NCI-H2107 (cell line): ENCODE data around the gene MSI2.
A peak's percentile ranks its signal among the peaks of the same experiment; 100 is the strongest.
"Not testable (repeated sequence)": the region's sequence is repeated elsewhere in the genome, so short reads cannot be mapped to it uniquely, and the experiment has no call there.

Experiments used
- DNase-seq: peaks from one replicate; lab custom pipeline; 2025; lab: John Stamatoyannopoulos, UW

The MSI2 gene

DNA sequence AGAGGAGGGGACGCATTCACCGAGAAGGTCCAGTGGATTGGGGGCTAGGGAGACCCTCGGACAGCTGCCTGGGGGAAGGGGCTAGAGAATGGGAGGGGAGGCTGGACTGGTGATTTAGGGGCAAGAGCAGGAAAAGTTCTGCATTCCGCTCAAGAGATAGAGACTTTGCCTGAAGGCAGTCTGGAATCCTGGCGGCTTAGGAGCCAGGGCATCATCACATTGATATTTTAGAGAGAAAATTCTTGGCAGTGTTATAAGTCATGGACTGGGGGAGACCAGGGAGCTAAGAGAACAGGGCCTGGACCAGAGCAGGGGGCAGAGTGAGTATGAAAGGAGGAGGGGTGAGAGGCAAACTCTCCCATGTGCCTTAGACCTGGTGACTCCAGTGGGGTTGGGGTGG, 35.8 kb downstream of the MSI2 start:
- DNase-seq: no peak

DNA sequence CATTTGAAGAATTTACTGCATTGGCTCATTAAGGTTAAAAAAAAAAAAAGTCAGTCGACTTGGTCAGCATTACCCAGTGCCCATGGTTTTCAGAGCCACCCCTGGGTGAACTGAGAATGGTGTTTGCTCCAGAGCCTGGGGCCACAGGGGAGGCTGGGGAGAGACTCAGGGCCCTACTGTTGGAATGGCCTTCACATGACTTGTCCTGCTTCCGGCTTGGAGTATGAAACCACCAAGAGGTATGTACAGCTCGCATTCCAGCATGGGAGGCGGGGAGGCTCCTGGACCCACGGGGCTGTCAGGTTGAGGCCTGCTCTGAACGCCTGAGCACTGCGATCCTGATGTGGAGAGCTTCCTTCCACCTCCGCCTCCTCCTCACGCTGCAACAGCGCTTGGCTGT, 36.8 kb downstream of the MSI2 start:
- no peak for DNase-seq

DNA sequence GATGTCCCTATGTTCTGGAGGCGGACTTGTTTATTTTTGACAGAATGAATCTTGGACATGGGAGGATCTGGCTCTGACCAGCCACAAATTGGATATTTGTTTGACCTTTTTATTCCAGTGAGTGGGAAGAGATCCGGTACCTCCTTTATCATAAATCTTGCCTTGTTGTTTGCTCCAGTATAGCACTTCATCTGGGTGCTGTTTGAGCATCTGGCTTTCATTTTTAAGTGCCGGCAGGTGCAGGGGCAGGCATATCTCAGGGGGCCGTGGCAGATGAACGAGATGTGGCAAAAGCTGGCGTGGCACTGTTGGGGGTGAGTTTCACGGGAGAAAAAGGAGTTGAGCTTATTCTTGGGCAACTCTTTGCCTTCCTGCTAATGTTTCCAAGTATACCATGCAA, 37.8 kb downstream of the MSI2 start:
- peak; percentile 50 for DNase-seq

DNA sequence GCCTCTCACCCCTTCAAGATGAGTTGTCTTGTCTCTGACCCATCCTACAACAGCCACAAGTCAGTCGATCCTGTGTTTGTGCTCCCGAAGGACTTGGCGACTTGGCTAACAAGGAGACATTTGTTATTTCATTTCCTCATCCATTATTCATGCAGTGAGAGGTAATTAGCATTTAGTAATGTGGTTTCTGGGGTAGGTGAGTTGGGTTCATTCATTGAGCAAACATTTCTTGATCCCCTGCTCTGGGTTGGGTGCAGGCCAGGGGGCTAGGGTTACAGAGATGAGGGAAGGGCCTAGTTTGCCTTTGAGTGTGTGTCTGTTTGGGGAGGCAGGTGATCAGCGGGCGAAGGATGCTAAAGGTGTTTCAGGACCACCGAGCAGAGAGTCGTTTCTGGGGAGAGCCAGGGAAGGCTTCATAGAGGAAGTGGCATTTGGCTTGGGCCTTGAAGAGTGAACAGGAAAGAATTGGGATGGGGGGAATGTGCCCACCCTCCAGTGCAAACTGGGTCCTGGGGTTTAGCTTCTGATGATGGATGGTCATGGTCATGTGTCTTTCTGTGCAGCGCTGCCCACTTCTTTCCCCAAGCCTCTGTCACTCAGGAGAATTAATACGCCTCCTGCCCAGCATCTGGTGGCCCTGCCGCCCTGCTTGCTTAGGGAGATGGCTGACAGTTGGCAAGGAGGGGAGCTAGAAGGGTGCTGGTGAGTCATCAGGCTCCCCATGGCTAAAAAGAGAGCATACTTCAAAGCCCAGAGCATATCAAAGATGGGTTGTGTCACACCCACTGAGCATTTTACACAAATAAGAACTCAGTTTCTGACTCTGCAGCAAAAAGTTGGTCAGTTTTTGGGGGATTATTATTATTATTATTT, 38.5 kb downstream of the MSI2 start:
- DNase-seq: peak; percentile 75

DNA sequence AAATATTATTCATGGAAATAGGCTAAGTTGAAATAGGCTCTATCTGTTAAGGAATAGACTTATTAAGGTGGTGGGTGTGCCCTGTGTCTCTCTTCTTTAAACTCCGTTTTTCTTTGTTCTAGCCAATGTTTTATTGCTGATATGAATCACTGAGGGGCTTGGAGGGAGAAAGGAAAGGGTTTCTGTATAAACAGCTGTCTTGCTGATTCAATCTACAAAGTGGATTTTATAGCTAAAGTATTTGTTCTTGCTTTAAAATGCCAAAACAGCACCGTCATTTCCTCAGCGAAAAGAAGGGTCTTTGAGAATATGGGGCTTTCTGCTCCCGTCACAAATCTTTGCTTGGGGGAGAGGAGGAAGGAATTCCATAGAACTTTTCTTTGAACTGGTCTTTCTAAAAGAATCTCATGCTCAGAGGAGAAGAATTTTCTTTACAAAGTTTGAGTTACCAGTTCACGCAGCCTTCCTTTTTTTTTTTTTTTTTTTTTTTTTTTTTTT, 39.3 kb downstream of the MSI2 start:
- DNase-seq: no peak

DNA sequence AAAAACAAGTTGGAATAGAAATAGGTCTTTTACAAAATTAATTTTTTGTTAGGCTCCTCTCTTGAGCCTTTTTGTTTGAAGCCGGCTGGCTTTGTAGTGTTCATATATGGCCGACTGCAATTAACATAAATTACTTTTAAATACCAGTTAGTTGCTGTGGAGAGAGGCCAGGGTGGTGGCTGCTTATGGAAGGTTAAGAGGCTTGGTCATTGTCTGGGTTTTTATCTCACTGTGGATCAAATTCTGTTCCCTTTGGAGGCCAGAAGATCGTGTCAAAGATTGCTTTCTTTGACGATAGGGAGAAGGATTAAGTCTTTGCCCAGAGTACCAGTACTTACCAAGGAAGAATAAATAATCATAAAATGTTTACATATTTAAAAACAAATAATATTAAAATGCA, 39.9 kb downstream of the MSI2 start:
- no peak for DNase-seq

DNA sequence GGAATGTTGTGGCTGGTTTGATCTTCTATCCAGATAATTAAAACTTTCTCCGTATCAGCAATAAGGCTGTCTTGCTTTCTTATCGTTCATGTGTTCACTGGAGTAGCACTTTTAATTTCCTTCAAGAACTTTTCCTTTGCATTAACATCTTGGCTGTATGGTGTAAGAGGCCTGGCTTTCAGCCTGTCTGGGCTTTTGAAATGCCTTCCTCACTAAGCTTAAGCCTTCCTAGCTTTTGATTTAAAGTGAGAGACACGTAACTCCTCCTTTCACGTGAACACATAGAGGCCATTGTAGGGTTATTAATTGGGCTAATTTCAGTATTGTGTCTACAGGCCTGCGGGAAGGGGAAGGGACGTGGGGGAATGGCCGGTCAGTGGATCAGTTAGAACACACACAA, 42.9 kb downstream of the MSI2 start:
- DNase-seq: no peak

DNA sequence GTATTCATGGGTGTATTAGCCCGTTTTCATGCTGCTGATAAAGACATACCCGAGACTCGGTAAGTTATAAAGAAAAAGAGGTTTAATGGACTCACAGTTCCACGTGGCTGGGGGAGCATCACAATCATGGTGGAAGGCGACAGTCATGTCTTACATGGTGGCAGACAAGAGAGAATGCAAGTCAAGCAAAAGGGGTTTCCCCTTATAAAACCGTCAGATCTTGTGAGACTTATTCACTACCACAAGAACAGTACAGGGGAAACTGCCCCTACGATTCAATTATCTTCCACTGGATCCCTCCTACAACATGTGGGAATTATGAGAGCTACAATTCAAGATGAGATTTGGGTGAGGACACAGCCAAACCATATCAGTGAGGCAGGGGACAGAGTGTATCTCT, 44.3 kb downstream of the MSI2 start:
- DNase-seq: not testable (repeated sequence)

DNA sequence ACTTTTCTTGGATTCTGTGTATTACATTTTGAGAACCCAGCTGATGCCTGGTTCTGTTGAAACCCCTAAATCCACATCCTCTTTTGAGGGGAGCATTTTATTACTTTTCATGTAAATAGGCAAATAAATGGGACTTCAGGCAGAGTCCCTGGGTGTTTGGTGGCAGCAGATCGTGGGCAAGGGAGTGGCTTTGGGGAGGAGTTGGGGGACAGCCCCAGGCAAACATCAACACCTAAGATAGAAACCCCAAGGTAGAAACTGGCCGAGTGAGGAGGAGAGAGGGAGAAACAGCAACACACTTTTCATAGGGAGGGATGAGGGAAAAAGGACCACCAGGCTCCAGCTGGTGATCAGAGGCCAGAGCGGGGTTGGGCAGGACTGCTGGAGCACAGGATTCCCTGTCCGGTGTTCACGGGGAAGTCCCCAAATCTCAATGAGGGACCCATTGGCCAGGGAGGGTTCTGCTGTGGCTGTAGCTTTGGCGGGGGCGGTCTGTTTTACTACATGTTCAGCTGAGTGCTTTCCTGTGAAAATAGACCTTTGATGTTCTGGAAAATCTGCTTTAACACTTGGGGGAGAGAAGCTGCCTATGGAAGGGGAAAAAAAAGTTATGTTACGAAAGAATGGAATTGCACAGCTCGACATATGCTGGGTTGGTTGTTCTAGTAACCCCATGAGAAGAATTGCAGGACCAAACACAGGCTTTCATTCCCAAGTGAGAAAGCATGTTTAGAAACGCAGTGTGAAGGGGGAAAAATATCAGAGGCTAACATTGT, 46.6 kb downstream of the MSI2 start:
- DNase-seq: no peak

DNA sequence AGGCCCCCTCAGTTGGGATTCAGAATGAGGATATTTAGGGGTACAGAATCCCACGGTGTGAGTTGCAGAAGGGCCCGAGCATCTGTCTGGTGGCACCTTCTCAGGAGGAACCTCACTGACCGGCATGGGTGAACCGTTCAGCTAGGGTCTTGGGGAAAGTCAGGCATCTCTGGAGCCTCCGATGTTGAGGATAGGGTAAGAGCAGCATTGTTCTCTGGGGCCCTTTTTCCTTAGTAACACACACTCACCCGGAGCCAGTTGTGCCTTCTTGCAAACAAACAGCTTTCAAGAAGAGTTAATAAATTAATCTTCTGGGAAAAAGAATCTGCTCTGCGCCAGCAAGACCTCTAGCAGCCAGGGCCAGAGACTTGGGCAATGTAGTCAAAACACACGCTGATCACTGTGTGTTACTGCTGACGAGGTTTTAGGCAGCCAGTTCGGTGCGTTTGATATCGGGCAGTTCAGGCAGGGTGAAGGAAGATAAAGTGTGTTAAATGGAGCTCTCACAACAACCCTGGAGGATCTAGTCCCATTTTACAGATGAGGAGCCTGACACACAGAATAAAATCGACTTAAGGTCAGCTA, 48.9 kb downstream of the MSI2 start:
- DNase-seq: no peak

DNA sequence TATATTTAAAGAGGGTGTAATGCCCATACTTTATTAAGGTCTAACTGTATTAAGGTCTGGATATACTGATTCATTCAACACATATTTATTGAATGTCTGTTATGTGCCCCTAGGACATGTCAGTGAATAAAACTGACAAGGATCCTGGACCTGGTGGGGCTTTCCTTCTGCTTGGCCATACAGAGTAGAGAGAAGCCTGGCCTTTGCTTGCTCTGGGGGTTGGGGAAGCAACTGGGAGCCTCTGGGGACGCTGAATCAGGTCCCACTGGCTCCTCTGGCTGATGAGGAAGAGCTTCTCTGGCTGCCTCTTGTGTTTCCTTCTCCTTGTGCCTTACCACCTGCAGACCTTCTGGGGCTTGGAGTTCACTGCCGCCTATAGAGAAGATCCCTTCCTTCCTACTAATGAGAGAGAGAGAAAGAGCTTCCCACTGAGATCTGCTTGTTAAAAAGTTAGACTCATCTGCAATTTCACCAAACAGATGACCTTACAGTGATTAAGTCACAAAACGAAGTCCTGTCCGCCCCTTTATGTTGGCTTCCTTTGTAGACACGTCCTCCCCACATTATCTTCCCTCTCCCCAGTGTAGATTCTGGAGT, 49.7 kb downstream of the MSI2 start:
- no peak for DNase-seq

DNA sequence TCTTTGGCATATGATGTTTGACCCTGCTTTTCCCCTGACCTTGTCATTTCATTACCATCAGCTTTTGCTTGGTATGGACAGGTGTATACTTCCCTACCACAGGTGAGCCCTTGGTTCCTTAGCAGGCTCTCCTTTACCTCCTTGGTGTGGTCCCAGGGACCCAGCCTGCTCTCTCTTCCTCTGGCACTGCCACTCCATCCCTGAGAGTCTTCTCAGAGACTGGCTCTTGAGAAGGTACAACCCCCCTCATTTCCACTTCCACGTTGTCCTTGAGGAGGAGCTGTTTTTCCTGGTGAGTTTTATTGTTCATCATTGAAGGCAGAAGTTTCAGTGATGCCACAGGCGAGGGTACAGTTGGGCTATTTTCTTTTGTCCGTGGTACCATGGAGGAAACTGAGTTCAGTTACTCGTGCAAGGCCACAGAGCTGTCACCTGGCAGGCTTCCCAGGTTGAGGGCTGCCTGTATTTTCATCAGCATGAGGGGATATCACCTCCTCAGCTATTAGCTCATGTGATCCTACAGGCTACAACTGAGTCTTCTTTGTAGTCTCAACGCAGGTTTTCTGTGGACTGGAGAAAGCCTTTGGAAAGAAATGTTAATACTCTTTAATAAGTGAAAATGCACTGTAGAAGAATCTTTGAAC, 52.3 kb downstream of the MSI2 start:
- no peak for DNase-seq

DNA sequence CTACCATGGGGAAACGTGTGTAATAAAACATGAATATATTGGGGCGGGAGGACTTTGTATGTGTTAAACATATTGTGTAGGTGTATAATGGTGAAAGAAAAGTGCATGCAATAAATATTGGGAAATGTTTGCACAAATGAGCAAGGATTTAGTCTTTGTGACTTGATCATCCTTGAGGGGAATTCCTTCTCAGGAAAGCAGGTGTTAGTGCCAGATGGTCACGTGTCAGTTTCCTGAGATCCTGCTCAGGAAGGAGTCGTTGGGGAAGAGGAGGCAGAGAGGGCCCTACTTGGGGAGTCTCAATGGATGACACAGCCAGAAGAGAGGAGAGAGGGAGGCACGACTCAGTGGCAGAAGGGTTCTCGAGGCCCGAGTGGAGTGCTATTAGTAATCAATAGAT, 53.2 kb downstream of the MSI2 start:
- DNase-seq: no peak

DNA sequence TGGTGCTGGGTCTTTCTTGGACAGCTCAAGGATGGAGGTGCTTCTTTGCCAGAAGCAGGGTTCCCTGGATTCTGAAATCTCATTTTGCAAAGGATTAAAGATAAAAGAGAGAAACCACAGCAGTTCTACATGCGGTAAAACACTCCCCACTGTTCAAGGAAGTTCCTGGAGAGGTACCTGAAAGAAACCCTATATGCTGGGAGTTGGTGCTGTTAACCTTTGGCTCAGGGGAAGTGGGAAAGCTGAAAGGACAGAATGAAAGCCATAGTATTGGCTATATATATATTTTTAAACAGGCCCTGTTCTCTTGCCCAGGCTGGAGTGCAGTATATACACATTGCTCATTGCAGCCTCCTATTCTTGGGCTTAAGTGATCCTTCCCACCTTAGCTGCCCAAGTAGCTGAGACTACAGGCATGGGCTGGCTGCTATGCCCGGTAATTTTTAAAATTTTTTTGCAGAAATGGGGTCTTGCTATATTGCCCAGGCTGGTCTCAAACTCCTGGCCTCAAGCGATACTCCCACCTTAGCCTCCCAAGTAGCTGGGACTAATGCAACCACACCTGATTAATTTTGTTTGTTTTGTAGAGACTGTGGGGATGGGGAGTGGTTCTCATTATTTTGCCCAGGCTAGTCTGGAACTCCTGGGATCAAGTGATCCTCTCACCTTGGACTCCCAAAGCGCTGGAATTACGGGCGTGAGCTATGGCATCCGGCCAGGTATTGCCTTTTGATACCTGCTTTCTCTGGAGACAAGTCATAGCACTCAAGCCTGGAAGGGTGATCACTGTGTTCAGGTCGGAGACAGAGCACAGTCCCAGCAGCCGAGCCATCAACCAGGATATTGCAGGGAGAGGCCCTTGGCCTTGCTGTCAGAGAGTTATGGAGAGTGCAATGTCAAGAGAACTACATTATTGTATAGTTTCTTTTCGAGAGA, 55.2 kb downstream of the MSI2 start:
- no peak for DNase-seq

DNA sequence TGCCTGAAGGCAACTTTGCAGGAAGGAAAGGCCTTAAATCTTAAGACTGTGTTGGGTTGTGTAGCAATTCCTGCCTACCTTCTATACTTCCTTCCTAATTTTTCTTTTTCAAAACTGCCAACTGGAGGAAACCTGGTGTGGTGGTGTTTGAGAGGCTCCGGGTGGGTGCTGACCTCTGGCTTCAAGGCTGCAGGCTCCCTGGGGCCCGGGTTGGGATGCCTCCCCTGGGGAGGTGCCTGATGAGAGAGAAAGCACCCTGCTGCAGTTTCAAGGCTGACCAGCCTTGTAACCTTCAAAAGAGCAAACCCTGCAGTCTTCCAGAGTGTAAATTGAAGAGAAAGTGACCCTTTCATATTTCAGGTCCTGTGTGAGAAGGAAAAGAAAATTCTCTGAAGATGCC, 55.9 kb downstream of the MSI2 start:
- DNase-seq: no peak

DNA sequence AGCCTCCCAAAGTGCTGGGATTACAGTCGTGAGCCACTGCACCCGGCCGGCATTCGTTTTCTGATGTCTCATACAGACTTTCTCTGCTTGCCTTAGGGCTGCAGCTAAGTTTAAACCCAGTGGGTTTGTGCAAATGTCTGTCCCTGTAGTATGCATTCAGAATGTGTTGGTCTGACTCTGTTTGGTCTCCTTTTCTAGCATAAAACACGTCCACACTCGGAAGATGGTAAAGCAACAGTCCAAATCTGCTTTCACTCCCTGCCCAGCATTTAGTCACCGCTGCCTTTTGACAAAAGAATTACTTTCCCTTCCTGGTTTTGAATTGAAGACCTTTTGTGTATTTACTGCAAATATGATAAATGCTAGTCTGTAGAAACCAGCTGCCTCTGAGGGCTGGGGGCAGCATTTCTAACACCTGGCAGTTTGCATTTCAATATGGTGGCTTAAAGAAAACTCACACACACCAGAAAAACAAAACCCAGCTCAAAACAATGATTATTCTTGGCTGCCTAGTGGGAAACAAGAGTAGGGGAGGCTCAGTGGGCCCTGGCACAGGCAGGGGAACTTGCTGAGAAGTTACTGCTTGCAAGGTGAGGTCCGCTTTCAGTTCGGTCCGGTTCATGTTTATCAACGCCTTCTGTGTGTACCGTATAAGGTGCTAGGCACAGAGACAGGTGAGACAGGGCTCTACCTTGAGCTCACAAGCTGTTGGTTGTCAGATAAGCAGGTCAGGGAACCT, 56.9 kb downstream of the MSI2 start:
- DNase-seq: no peak

DNA sequence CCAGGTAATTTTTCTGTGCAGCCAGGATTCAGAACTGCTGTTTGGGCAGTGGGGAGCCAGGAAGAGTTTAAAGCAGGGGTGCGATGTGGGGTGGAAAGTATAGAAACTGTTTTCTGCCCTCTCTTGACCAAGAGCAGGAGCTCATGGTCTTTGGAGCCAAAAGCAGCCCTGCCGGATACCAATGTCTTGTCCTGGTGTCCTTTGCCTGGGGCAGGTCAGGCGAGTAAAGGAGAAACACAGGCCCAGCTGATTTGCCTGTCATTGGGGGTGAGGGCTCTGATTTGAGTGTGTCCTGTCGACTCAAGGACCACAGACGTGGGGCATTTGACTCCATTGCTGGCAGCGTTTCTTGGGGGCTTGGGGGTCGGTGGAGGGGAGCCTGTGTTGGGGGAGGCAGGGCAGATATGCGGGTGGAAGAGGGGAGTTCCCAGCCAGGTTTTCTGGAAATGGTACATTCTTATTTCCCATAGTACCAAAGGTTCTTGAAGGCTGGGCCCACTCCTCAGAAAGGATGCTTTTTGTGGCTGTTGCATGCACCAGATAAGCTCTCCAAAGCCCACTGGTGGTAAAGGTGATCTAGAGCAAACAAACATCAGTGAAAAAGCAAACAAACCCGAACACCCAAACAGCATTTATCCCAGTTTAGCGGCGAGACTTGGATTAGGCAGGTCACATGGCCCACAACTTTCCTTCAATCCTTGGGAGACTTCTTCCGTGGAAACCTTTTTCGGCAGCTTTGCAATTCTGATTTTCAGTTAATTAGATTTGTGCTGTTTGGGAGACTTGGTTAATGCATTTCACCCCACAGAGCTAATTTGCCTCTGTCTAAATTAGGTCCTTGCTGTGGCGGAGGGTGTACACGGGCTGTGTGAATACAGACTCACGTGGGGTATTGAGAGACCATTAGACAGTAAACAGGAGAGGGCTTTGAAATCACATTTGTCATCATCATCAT, 59.0 kb downstream of the MSI2 start:
- no peak for DNase-seq

DNA sequence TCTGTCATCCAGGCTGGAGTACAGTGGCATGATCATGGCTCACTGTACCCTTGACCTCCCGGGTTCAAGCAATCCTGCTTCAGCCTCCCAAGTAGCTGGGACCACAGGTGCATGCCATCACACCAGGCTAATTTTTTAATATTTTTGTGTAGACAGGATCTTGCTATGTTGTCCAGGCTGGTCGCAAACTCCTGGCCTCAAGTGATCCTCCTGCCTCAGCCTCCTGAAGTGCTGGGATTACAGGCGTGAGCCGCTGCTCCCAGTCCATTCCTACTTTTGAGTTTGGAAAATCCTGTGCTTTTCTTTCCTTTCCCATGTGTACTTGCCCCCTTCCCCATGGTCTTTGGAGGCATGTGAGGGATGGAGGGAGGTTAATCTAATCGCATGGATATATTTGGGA, 60.0 kb downstream of the MSI2 start:
- DNase-seq: no peak

DNA sequence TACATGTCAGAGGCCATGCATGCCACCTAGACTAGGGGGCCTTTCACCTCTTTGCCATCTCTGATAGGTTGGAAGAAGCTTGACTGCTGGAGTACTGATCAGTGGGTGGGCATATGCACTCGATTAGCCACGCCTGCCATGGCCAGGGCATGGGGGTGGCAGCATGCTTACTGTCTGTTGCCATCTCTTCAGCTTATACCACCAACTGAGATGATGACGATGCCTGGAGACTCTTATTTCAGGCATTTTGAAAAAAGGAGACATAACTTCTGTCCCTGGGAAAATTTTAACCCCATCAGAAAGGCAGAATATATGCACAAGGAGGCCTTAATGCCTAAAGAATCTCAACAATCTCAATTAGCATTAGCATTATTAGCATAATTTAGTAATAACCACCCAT, 60.8 kb downstream of the MSI2 start:
- DNase-seq: no peak
